VCaP (cell line): ENCODE data around the gene IKBKE.
A peak's percentile ranks its signal among the peaks of the same experiment; 100 is the strongest.

Experiments used
- H3K27ac ChIP-seq: fragments of 450-650 bp; 2 replicates; pipeline ENCODE4 v1.5.1; 2017
- CTCF ChIP-seq: fragments of 450-650 bp; conservative IDR thresholded peaks from 2 replicates; pipeline ENCODE4 v1.5.1; 2017; ENCODE audit warnings: mild to moderate bottlenecking, moderate library complexity

IKBKE gene

GRCh38 chr1:206503591-206504362 is 33.5 kb downstream of the IKBKE start:
- H3K27ac ChIP-seq, result no peak overlapping the region
- TF ChIP-seq CTCF, result no peak

- no peak for TF ChIP-seq CTCF
- H3K27ac ChIP-seq, result no peak overlapping the region
Observed at GRCh38 chr1:206504363-206504713, 34.1 kb downstream of the IKBKE start.

- no peak overlapping the region for H3K27ac ChIP-seq
- peak; percentile 64 for TF ChIP-seq CTCF
Observed at GRCh38 chr1:206505702-206506355, 35.6 kb downstream of the IKBKE start.

GRCh38 chr1:206506405-206507283 is 36.4 kb downstream of the IKBKE start:
- H3K27ac ChIP-seq, result peak overlapping the region; percentile 59; the same call in 1 of the 2 replicates
- TF ChIP-seq CTCF, result no peak

- peak within 1 kb of the TSS; percentile 59; the same call in 1 of the 2 replicates for H3K27ac ChIP-seq
- no peak for TF ChIP-seq CTCF
Observed at GRCh38 chr1:206507284-206508129, 37.2 kb downstream of the IKBKE start, which contains the start of gene RASSF5. Gene RASSF5, plus strand, starts transcription at chr1:206507531. Its CDS starts 72 bp downstream, at chr1:206507603.

GRCh38 chr1:206508130-206508889 is 38.0 kb downstream of the IKBKE start:
- peak overlapping the region; percentile 59; the same call in 1 of the 2 replicates for H3K27ac ChIP-seq
- TF ChIP-seq CTCF, result no peak
